Uterus (tissue), 4 donors: ENCODE data around the gene MRGPRG. TPM values are rescaled to one million over a fixed set of nuclear protein-coding genes. Genes with fewer than 3 reads are reported as not detected.

Experiments
- DNase-seq, 2 donors: peaks; one replicate each; pipeline ENCODE4 v3.0.0-alpha.2; 2019 to 2020
- H3K27ac ChIP-seq, 2 donors: fragments of 200-600 bp; sonication (generic); 1 replicate in 1 of 2; 2 replicates in 1 of 2; pipeline ENCODE4 v1.5.1; 2016 to 2018
- H3K27me3 ChIP-seq, 2 donors: fragments of 200-600 bp; sonication (generic); one replicate each; pipeline ENCODE4 v1.5.1; 2018 to 2019; ENCODE audit warnings: control low read depth in 1 of 2
- H3K36me3 ChIP-seq, 2 donors: fragments of 200-600 bp; sonication (generic); one replicate each; pipeline ENCODE4 v1.5.1; 2019; ENCODE audit warnings: control low read depth in 1 of 2
- H3K4me1 ChIP-seq, 2 donors: fragments of 200-600 bp; sonication (generic); one replicate each; pipeline ENCODE4 v1.5.1; 2018 to 2019; ENCODE audit warnings: control low read depth in 1 of 2
- H3K4me3 ChIP-seq, 2 donors: fragments of 200-600 bp; sonication (generic); 1 replicate in 1 of 2; 2 replicates in 1 of 2; pipeline ENCODE4 v1.5.1; 2018 to 2019; ENCODE audit warnings: mild to moderate bottlenecking in 1 of 2
- H3K9me3 ChIP-seq, 2 donors: fragments of 200-600 bp; sonication (generic); one replicate each; pipeline ENCODE4 v1.5.1; 2019; ENCODE audit warnings: control low read depth in 1 of 2
- POLR2A ChIP-seq, 2 donors: fragments of 450-650 bp; IDR thresholded peaks; one replicate each; pipeline ENCODE4 v1.6.1; 2016; ENCODE audit warnings: antibody characterized with exemption in 2 of 2, mild to moderate bottlenecking in 1 of 2, moderate library complexity in 1 of 2
- intact Hi-C: fragments of 100-400 bp; cut with DNase I; formaldehyde crosslinking; loops from one replicate; pipeline ENCODE4 v1.15.1; 2023; ENCODE audit warnings: low total_unique reads
- total RNA-seq, 4 donors: library from RNA; depleted of rRNA in 3 of 4; stranded (reverse); fragments of >200 nt in 3 of 4; gene quantifications; one replicate each; pipeline versions ENCODE4 v1.1.0 to v1.2.4, GENCODE V29; 2014 to 2023
- TF ChIP-seq, protein P1 (sequence below), 4 experiments: fragments of 200-600 bp in 2 of 4; fragments of 450-650 bp in 2 of 4; sonication (generic) in 2 of 4; IDR thresholded peaks; one replicate each; pipeline ENCODE4 v1.5.1; 2016 to 2019; ENCODE audit warnings: antibody characterized with exemption in 4 of 4, mild to moderate bottlenecking in 2 of 4, moderate library complexity in 1 of 4
- donor health status: DM: yes; HTN: yes; CAD: no.

MRGPRG gene
- total RNA-seq, 4 donors from 2014 or later = not detected

DNA sequence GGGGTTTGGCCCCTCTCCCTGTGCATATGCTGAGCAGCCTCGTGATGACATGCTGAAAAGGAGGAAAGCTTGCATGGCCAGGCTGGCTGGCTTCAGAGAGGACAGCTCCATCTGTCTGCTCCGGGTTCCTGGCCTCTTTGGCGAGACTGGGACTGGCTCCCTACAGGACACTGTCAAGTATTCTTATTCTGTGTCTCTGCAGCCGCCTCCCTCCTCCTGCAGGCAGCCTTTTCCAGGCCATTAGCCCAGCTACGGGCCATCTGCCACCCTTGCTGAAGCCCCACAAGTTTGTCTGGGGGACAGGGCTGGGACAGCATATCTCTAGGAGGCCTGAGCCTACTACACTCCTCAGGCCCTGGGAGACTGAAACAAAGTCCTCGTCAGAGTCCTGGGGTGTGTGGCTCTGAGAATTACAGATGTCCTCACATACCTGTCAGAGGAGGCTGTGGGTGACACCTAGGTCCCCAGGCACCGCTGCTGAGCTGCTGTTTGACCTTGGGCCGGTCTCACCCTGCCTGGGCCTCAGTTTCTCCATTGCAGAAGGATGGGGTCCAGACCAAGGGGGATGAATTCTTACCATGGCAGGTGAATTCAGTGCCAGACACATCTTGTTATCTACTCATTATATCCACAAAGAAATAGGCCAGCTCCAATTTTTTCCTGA lies 11.0 kb downstream of the MRGPRG start:
- peaks cover 0 to 4% of the 10 kb centered on the region in 2 donors for H3K9me3 ChIP-seq
- peaks cover 0 to 9% of the 10 kb centered on the region in 2 donors for H3K4me1 ChIP-seq
- no peak for DNase-seq
- H3K36me3 ChIP-seq = no peaks in the 10 kb centered on the region
- no peak overlapping the region for H3K27ac ChIP-seq
- TF ChIP-seq POLR2A (IDR thresholded peaks at IDR 0.05) = no peak
- TF ChIP-seq, protein P1, sequence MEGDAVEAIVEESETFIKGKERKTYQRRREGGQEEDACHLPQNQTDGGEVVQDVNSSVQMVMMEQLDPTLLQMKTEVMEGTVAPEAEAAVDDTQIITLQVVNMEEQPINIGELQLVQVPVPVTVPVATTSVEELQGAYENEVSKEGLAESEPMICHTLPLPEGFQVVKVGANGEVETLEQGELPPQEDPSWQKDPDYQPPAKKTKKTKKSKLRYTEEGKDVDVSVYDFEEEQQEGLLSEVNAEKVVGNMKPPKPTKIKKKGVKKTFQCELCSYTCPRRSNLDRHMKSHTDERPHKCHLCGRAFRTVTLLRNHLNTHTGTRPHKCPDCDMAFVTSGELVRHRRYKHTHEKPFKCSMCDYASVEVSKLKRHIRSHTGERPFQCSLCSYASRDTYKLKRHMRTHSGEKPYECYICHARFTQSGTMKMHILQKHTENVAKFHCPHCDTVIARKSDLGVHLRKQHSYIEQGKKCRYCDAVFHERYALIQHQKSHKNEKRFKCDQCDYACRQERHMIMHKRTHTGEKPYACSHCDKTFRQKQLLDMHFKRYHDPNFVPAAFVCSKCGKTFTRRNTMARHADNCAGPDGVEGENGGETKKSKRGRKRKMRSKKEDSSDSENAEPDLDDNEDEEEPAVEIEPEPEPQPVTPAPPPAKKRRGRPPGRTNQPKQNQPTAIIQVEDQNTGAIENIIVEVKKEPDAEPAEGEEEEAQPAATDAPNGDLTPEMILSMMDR (IDR thresholded peaks at IDR 0.05) = no peak
- intact Hi-C loops = no loop called here
- peaks cover 0 to 3% of the 10 kb centered on the region in 2 donors for H3K27me3 ChIP-seq
- H3K4me3 ChIP-seq = no peak overlapping the region

GRCh38 chr11:3206922-3207204 lies 11.8 kb downstream of the MRGPRG start:
- TF ChIP-seq, protein P1 (IDR thresholded peaks at IDR 0.05) = no peak
- TF ChIP-seq POLR2A (IDR thresholded peaks at IDR 0.05) = no peak
- intact Hi-C loops = no loop called here
- H3K9me3 ChIP-seq = peaks cover 0 to 4% of the 10 kb centered on the region in 2 donors
- DNase-seq = no peak
- H3K4me3 ChIP-seq = no peak overlapping the region
- H3K27ac ChIP-seq = no peak overlapping the region
- H3K36me3 ChIP-seq = no peaks in the 10 kb centered on the region
- H3K27me3 ChIP-seq = peaks cover 0 to 9% of the 10 kb centered on the region in 2 donors
- peaks cover 0 to 9% of the 10 kb centered on the region in 2 donors for H3K4me1 ChIP-seq

GRCh38 chr11:3206156-3206921 lies 12.3 kb downstream of the MRGPRG start:
- H3K9me3 ChIP-seq = peaks cover 0 to 4% of the 10 kb centered on the region in 2 donors
- H3K27ac ChIP-seq = no peak overlapping the region
- DNase-seq = no peak
- H3K4me1 ChIP-seq = peaks cover 0 to 9% of the 10 kb centered on the region in 2 donors
- H3K4me3 ChIP-seq = no peak overlapping the region
- peaks cover 0 to 9% of the 10 kb centered on the region in 2 donors for H3K27me3 ChIP-seq
- TF ChIP-seq, protein P1 (IDR thresholded peaks at IDR 0.05) = no peak
- no peak for TF ChIP-seq POLR2A (IDR thresholded peaks at IDR 0.05)
- H3K36me3 ChIP-seq = no peaks in the 10 kb centered on the region
- intact Hi-C loops = no loop called here

DNA sequence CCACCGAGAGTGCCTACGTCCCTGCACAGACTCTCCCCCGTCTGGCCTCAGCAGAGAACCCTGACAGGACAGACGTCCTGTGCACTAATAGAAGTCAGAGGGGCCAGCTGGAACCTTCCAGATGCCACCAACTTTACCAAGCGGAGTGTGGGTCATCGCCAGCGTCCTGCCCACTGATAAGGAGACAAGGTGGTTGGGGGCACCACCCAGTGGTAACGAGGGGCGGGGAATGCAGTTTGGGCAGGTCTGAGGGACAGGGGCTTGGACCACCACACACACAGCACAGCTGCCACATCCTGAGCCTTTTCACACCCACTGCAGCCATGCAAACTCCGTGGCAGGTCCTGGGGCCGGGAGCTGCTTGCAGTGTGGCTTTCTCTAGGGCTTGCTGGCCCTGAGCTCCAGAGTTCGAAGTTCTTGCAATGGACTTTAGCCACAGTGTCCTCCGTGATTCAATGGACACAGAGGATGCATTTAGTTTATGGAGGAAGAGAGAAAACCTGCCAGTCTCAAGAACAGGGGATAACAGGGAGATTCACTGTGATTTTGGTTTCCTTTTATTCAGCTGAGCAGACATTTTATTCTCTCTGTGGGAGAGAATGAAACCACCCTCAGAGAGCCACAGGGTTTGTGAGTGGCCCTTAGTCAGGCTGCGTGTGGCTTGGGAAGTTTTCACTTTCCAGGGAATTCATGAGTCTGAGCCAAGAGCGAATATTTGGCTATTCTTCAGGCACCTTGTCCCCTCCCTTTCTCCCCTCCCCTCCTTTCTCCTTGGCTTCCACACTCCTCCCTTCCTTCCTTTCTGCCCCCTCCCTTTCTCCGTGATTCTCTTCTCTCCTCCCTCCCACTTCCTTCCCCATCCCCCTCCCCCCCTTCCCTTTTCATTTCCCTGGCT lies 13.1 kb downstream of the MRGPRG start:
- Histone ChIP-seq H3K4me1 (peaks cover 0 to 9% of the 10 kb centered on the region in 2 donors), H3K27ac (no peak overlapping the region), H3K36me3 (no peaks in the 10 kb centered on the region), H3K27me3 (peaks cover 0 to 9% of the 10 kb centered on the region in 2 donors), H3K9me3 (no peaks in the 10 kb centered on the region), H3K4me3 (no peak overlapping the region)
- intact Hi-C loops = no loop called here
- DNase-seq = no peak
- TF ChIP-seq POLR2A (IDR thresholded peaks at IDR 0.05) = no peak
- TF ChIP-seq, protein P1 (IDR thresholded peaks at IDR 0.05) = no peak
